ENCODE measurements around the gene CRYAB. TPM values are rescaled to one million over a fixed set of nuclear protein-coding genes. Genes with fewer than 3 reads are reported as not detected.

The CRYAB gene, protein sequence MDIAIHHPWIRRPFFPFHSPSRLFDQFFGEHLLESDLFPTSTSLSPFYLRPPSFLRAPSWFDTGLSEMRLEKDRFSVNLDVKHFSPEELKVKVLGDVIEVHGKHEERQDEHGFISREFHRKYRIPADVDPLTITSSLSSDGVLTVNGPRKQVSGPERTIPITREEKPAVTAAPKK
- 100 to 1,000 TPM in 1 of 4 donors, 10 to 100 TPM in 3; 12.4 to 260 (median 45.0) TPM for polyA plus RNA-seq
- long read RNA-seq, donor 1, transcript CRYAB-205 (3 exons, 1,017 nt) = major isoform, 6 of 11 reads
- long read RNA-seq, donor 1, partial matches to known transcripts = 0 of 11 reads
- long read RNA-seq, donor 1, other reads (novel, unspliced or antisense) = 0 of 11 reads
- long read RNA-seq, donor 2, partial matches to known transcripts = 0 of 4 reads
- long read RNA-seq, donor 2, other reads (novel, unspliced or antisense) = 0 of 4 reads
- long read RNA-seq, donor 3, transcript CRYAB-205 (3 exons, 1,017 nt) = major isoform, 6 of 9 reads
- long read RNA-seq, donor 3, partial matches to known transcripts = 0 of 9 reads
- long read RNA-seq, donor 3, other reads (novel, unspliced or antisense) = 0 of 9 reads
- long read RNA-seq, donor 4 = 0 reads
- long read RNA-seq, donor 5, transcript CRYAB-205 (3 exons, 1,017 nt) = major isoform, 7 of 11 reads
- long read RNA-seq, donor 5, partial matches to known transcripts = 0 of 11 reads
- long read RNA-seq, donor 5, other reads (novel, unspliced or antisense) = 0 of 11 reads
- long read RNA-seq, donor 6, transcript CRYAB-205 (3 exons, 1,017 nt) = major isoform, 11 of 21 reads
- long read RNA-seq, donor 6, partial matches to known transcripts = 0 of 21 reads
- long read RNA-seq, donor 6, other reads (novel, unspliced or antisense) = 8 of 21 reads
- long read RNA-seq, donor 7 = 0 reads
- long read RNA-seq, donor 8, transcript CRYAB-205 (3 exons, 1,017 nt) = major isoform, 13 of 13 reads
- long read RNA-seq, donor 8, partial matches to known transcripts = 0 of 13 reads
- long read RNA-seq, donor 8, other reads (novel, unspliced or antisense) = 0 of 13 reads
- long read RNA-seq, donor 9, partial matches to known transcripts = 0 of 2 reads
- long read RNA-seq, donor 9, other reads (novel, unspliced or antisense) = 0 of 2 reads
- long read RNA-seq, donor 10, transcript CRYAB-216 (4 exons, 977 nt) = minor isoform, 12 of 88 reads
- long read RNA-seq, donor 10, transcript CRYAB-205 (3 exons, 1,017 nt) = major isoform, 33 of 88 reads
- long read RNA-seq, donor 10, partial matches to known transcripts = 15 of 88 reads
- long read RNA-seq, donor 10, other reads (novel, unspliced or antisense) = 25 of 88 reads

DNA sequence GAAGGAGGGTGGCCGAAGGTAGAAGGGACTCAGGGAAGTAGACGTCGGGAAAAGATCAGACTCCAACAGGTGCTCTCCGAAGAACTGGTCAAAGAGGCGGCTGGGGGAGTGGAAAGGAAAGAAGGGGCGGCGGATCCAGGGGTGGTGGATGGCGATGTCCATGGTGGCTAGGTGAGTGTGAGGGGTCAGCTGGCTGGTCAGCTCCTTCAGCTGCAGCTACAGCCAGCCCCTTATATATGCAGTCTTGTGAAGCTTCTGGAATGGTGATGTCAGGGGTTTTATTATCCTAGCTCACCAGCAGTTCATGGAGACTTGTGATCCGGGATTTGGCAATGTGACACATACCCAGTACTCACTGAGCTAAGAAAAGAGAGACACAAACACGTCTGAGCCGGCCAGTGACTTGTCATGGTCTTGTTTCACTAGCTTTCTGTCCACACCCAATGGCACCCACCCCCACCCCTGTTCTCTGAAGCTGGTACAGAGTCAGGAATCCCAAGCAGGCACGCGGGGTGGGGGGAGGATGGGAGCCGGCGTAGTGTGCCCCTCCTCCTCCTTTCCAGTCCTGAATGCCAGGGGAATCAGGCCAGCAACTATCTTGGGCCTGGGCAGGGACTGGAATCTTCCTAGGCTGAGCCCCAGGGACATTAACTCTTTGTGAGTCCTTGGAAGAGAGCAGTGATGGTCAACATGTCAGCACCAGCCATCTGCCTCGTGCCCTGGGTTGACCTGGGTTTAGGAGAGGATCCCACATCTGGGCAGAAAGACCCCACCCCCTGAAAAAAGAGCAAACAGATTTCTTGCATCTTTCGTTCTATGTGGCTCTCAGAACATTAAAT, at the start of gene CRYAB:
Gene CRYAB (minus strand): TSS at position 208 of the 839 bp plus-strand sequence. CDS start 46 bp downstream, at position 162.
- peak; percentile 35 to 57 for DNase-seq
- 19 to 46% (median 37%) methylated on average over 17 of the region's 17 CpGs for WGBS, 3 donors
- H3K4me3 ChIP-seq (ENCODE audit: low read depth in 1 of 3, low read length in 3 of 3) = peak within 1 kb of the TSS in 1 of 3 donors; percentile 28
- peak within 1 kb of the TSS in 2 of 3 donors; percentile 64 to 72 for H3K27ac ChIP-seq (ENCODE audit: low read depth in 1 of 3, low read length in 2 of 3)
- FAIRE-seq = no peak
- no peaks in the 10 kb centered on the region for H3K36me3 ChIP-seq (ENCODE audit: control insufficient read depth in 3 of 3, insufficient read depth in 2 of 3, low read depth in 1 of 3, low read length in 3 of 3)
- peaks cover 0 to 16% (median 0%) of the 10 kb centered on the region in 3 donors for H3K27me3 ChIP-seq (ENCODE audit: control insufficient read depth in 3 of 3, insufficient read depth in 3 of 3, low read length in 3 of 3)
- H3K9me3 ChIP-seq (ENCODE audit: control insufficient read depth in 2 of 2, insufficient read depth in 1 of 2, low read depth in 1 of 2, low read length in 1 of 2) = no peaks in the 10 kb centered on the region
- peaks cover 0 to 20% (median 2%) of the 10 kb centered on the region in 3 donors for H3K4me1 ChIP-seq (ENCODE audit: control insufficient read depth in 3 of 3, insufficient read depth in 2 of 3, low read depth in 1 of 3, low read length in 2 of 3)

DNA sequence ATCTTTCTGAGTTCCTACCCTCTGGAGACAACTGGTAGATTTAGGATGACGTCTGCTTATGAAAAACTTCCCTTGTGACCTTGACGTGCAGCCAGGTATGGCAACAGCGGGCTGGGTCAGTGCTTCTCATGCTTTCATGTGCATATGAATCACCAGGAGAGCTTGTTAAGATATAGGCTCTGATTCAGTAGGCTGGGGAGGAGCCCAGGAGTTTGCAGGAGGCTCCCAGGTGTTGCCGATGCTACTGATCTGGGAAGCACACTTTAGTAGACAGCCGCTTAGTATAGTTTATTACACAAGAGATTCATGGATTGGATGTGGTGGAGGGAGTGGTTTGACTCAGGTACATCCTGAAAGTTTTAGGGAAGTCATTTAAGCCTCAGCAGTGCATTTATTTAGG, 49.3 kb upstream of the CRYAB start:
- FAIRE-seq (no peak), DNase-seq (peak; percentile 58 to 77)
- Histone ChIP-seq H3K4me3 (ENCODE audit: low read depth in 1 of 3, low read length in 3 of 3) (no peak overlapping the region), H3K27ac (ENCODE audit: low read depth in 1 of 3, low read length in 2 of 3) (no peak overlapping the region), H3K27me3 (ENCODE audit: control insufficient read depth in 3 of 3, insufficient read depth in 3 of 3, low read length in 3 of 3) (no peaks in the 10 kb centered on the region), H3K4me1 (ENCODE audit: control insufficient read depth in 3 of 3, insufficient read depth in 2 of 3, low read depth in 1 of 3, low read length in 2 of 3) (peaks cover 0 to 6% (median 0%) of the 10 kb centered on the region in 3 donors), H3K9me3 (ENCODE audit: control insufficient read depth in 2 of 2, insufficient read depth in 1 of 2, low read depth in 1 of 2, low read length in 1 of 2) (no peaks in the 10 kb centered on the region), H3K36me3 (ENCODE audit: control insufficient read depth in 3 of 3, insufficient read depth in 2 of 3, low read depth in 1 of 3, low read length in 3 of 3) (peaks cover 0 to 4% (median 0%) of the 10 kb centered on the region in 3 donors)
- WGBS, 3 donors = 16 to 63% (median 29%) methylated on average over 5 of the region's 5 CpGs

DNA sequence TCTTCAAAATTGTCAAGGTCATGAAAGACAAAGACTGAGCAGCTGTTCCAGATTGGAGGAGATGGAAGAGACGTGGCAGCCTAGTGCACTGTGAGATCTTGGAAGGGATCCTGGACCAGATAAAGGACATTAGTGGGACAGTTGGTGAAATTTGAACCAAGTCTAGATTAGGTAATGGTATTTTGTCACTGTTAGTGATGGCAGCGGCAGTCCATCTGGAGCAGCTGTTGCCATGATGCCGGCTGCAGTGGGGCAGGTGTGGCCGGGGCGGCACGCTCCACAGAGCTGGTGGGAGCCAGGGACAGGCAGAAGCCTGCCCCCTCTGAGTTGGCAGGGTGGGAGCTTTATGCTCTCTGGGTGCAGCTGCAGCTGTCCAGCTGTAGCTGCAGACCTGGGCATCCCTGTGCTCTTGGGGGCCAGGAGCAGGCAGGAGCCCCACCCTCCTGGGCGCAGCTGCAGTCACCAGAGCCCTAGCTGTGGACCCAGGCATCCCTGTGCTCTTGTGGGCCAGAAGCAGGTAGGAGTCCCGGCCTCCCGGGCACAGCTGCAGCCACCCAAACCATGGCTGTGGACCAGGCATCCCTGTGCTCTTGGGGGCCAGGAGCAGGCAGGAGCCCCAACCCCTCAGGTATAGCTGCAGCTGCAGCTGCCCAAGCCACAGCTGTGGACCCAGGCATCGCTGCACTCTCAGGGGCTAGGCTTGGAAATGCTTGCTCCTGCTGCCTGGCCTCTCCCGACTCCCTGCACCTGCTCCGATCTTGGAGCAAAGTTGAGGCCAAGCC, 46.3 kb upstream of the CRYAB start:
- FAIRE-seq = no peak
- Histone ChIP-seq H3K27me3 (ENCODE audit: control insufficient read depth in 3 of 3, insufficient read depth in 3 of 3, low read length in 3 of 3) (no peaks in the 10 kb centered on the region), H3K27ac (ENCODE audit: low read depth in 1 of 3, low read length in 2 of 3) (no peak overlapping the region), H3K36me3 (ENCODE audit: control insufficient read depth in 3 of 3, insufficient read depth in 2 of 3, low read depth in 1 of 3, low read length in 3 of 3) (peaks cover 0 to 4% (median 0%) of the 10 kb centered on the region in 3 donors), H3K4me1 (ENCODE audit: control insufficient read depth in 3 of 3, insufficient read depth in 2 of 3, low read depth in 1 of 3, low read length in 2 of 3) (peaks cover 0 to 6% (median 0%) of the 10 kb centered on the region in 3 donors), H3K9me3 (ENCODE audit: control insufficient read depth in 2 of 2, insufficient read depth in 1 of 2, low read depth in 1 of 2, low read length in 1 of 2) (no peaks in the 10 kb centered on the region), H3K4me3 (ENCODE audit: low read depth in 1 of 3, low read length in 3 of 3) (no peak overlapping the region)
- WGBS, 3 donors = 77 to 89% (median 82%) methylated on average over 12 of the region's 12 CpGs
- no peak for DNase-seq

DNA sequence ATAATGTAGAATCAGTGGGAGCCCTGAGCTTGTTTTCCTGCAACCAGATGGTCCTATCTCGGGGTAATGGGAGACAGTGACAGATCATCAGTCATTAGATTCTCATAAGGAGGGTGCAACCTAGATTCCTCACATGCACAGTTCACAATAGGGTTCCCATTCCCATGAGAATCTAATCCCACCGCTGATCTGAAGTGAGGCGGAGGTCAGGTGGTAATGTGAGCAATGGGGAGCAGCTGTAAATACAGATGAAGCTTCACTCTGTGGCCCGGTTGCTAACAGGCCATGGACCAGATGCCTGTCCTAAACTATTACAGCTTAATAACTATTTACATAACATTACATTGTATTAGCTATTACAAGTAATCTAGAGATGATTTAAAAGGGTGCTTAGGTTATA, 42.6 kb upstream of the CRYAB start:
- Histone ChIP-seq H3K27me3 (ENCODE audit: control insufficient read depth in 3 of 3, insufficient read depth in 3 of 3, low read length in 3 of 3) (no peaks in the 10 kb centered on the region), H3K9me3 (ENCODE audit: control insufficient read depth in 2 of 2, insufficient read depth in 1 of 2, low read depth in 1 of 2, low read length in 1 of 2) (peaks cover 0 to 5% of the 10 kb centered on the region in 2 donors), H3K27ac (ENCODE audit: low read depth in 1 of 3, low read length in 2 of 3) (no peak overlapping the region), H3K36me3 (ENCODE audit: control insufficient read depth in 3 of 3, insufficient read depth in 2 of 3, low read depth in 1 of 3, low read length in 3 of 3) (peaks cover 0 to 4% (median 0%) of the 10 kb centered on the region in 3 donors), H3K4me3 (ENCODE audit: low read depth in 1 of 3, low read length in 3 of 3) (no peak overlapping the region), H3K4me1 (ENCODE audit: control insufficient read depth in 3 of 3, insufficient read depth in 2 of 3, low read depth in 1 of 3, low read length in 2 of 3) (no peaks in the 10 kb centered on the region)
- 88 to 95% (median 91%) methylated on average over 4 of the region's 4 CpGs for WGBS, 3 donors
- DNase-seq (no peak), FAIRE-seq (no peak)

DNA sequence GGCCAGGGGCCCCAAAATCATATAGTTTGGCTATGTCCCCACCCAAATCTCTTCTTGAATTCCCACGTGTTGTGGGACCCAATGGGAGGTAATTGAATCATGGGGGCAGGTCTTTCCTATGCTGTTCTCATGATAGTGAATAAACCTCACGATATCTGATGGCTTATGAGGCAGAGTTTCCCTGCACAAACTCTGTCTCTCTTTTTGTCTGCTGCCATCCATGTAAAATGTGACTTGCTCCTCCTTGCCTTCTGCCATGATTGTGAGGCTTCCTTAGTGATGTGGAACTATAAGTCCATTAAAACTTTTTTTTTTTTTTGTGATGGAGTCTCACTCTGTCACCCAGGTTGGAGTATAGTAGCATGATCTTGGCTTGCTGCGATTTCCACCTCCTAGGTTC, 40.0 kb upstream of the CRYAB start:
- no peak for FAIRE-seq
- Histone ChIP-seq H3K4me1 (ENCODE audit: control insufficient read depth in 3 of 3, insufficient read depth in 2 of 3, low read depth in 1 of 3, low read length in 2 of 3) (peaks cover 0 to 6% (median 0%) of the 10 kb centered on the region in 3 donors), H3K27ac (ENCODE audit: low read depth in 1 of 3, low read length in 2 of 3) (no peak overlapping the region), H3K36me3 (ENCODE audit: control insufficient read depth in 3 of 3, insufficient read depth in 2 of 3, low read depth in 1 of 3, low read length in 3 of 3) (no peaks in the 10 kb centered on the region), H3K27me3 (ENCODE audit: control insufficient read depth in 3 of 3, insufficient read depth in 3 of 3, low read length in 3 of 3) (no peaks in the 10 kb centered on the region), H3K9me3 (ENCODE audit: control insufficient read depth in 2 of 2, insufficient read depth in 1 of 2, low read depth in 1 of 2, low read length in 1 of 2) (peaks cover 0 to 5% of the 10 kb centered on the region in 2 donors), H3K4me3 (ENCODE audit: low read depth in 1 of 3, low read length in 3 of 3) (no peak overlapping the region)
- WGBS, 3 donors = 89 to 95% (median 91%) methylated on average over 3 of the region's 3 CpGs
- DNase-seq = no peak

DNA sequence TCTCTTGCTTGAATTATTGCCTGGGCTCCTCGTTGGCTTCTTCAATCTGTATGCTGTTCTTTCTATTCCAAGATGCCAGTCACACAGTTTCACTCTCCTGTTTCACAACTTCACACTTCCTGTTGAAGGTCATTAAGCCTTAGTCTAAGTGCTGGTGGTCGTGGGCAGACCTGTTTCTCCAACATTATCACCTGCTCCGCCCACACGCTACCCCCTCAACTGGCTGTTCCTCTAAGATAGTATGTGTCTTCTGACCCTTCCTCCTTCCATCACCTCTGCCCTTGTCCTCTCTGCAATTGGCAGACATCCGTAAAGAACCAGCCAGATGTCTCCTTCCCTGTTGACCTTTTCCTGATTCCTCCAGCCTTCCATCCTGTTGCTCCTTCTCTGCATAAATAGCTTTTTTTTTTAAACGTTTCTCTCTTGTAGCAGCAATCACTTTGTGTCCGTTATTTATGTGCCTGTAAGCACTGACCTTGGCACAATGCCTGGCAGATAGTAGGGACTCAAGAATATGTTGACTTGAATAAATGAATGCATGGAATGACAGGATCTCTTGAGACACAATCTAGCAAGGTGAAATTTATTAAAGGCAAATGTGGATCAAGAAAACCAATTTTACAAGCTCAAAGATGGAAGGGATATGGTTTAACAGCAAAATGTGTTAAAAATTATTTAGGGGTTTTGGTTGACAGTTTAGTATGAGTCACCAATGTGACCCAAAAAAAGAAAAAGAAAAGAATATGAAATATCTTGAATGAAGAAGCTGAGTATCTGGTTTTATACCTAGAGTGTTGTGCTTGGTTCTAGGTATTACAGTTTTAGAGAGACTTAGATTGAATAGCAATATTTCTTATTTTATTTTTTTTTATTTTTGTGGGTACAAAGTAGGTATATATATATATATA, 38.2 kb upstream of the CRYAB start:
- H3K27ac ChIP-seq (ENCODE audit: low read depth in 1 of 3, low read length in 2 of 3) = no peak overlapping the region
- peaks cover 0 to 5% of the 10 kb centered on the region in 2 donors for H3K9me3 ChIP-seq (ENCODE audit: control insufficient read depth in 2 of 2, insufficient read depth in 1 of 2, low read depth in 1 of 2, low read length in 1 of 2)
- WGBS, 3 donors = 52 to 55% (median 55%) methylated on average over 7 of the region's 7 CpGs
- H3K4me3 ChIP-seq (ENCODE audit: low read depth in 1 of 3, low read length in 3 of 3) = no peak overlapping the region
- FAIRE-seq = no peak
- DNase-seq = no peak
- no peaks in the 10 kb centered on the region for H3K36me3 ChIP-seq (ENCODE audit: control insufficient read depth in 3 of 3, insufficient read depth in 2 of 3, low read depth in 1 of 3, low read length in 3 of 3)
- no peaks in the 10 kb centered on the region for H3K27me3 ChIP-seq (ENCODE audit: control insufficient read depth in 3 of 3, insufficient read depth in 3 of 3, low read length in 3 of 3)
- H3K4me1 ChIP-seq (ENCODE audit: control insufficient read depth in 3 of 3, insufficient read depth in 2 of 3, low read depth in 1 of 3, low read length in 2 of 3) = peaks cover 0 to 6% (median 0%) of the 10 kb centered on the region in 3 donors

Data from small intestine (tissue), 16 donors.